GM23338 (cell line): ENCODE measurements around the gene FXN. TPM values are rescaled to one million over a fixed set of nuclear protein-coding genes. Genes with fewer than 3 reads are reported as not detected.
A peak's percentile ranks its signal among the peaks of the same experiment; 100 is the strongest.

Experiments used
- ATAC-seq: fragments of 200-7000 bp; cut with Tn5 transposase; 3 replicates; pipeline ENCODE4 v1.9.1; 2020
- DNase-seq: peaks from one replicate; pipeline ENCODE4 v3.0.0-alpha.2; 2015; ENCODE audit warnings: low spot score
- H2AFZ ChIP-seq: fragments of 200-600 bp; sonication (generic); 2 replicates; pipeline ENCODE4 v1.8.0; 2016; ENCODE audit warnings: antibody characterized with exemption, mild to moderate bottlenecking, moderate library complexity
- H3F3A ChIP-seq: fragments of 200-600 bp; sonication (generic); replicated peaks from 2 replicates; pipeline ENCODE4 v1.8.0; 2017; ENCODE audit warnings: antibody characterized with exemption, mixed run types, low read depth
- H3K27ac ChIP-seq: fragments of 200-600 bp; sonication (generic); 2 replicates; pipeline ENCODE4 v1.6.1; 2016; ENCODE audit warnings: low read depth
- H3K27me3 ChIP-seq: fragments of 200-600 bp; sonication (generic); 2 replicates; pipeline ENCODE4 v1.8.0; 2016; ENCODE audit warnings: mild to moderate bottlenecking, mixed run types, moderate library complexity; ENCODE audit not compliant: insufficient read depth
- H3K36me3 ChIP-seq: fragments of 200-600 bp; sonication (generic); 2 replicates; pipeline ENCODE4 v1.8.0; 2016; ENCODE audit warnings: mild to moderate bottlenecking; ENCODE audit not compliant: insufficient read depth
- H3K4me1 ChIP-seq: fragments of 200-600 bp; sonication (generic); 2 replicates; pipeline ENCODE4 v1.8.0; 2016; ENCODE audit warnings: mild to moderate bottlenecking, moderate library complexity; ENCODE audit not compliant: insufficient read depth
- H3K4me2 ChIP-seq: fragments of 200-600 bp; sonication (generic); 2 replicates; pipeline ENCODE4 v1.7.1; 2017; ENCODE audit warnings: mixed run types
- H3K4me3 ChIP-seq: fragments of 200-600 bp; sonication (generic); 2 replicates; pipeline ENCODE4 v1.6.1; 2016; ENCODE audit warnings: mixed run types
- H3K79me2 ChIP-seq: fragments of 200-600 bp; sonication (generic); replicated peaks from 2 replicates; pipeline ENCODE4 v1.8.0; 2017; ENCODE audit warnings: mild to moderate bottlenecking; ENCODE audit not compliant: insufficient read depth
- H3K9me2 ChIP-seq: fragments of 200-600 bp; sonication (generic); 2 replicates; pipeline ENCODE4 v1.8.0; 2017; ENCODE audit not compliant: insufficient read depth
- H4K20me1 ChIP-seq: fragments of 200-600 bp; sonication (generic); replicated peaks from 2 replicates; pipeline ENCODE4 v1.8.0; 2017; ENCODE audit warnings: mild to moderate bottlenecking; ENCODE audit not compliant: insufficient read depth
- H3K27ac Mint-ChIP-seq: 2 replicates; pipeline ENCODE4 v1.8.0; 2020; ENCODE audit warnings: inconsistent platforms, mild to moderate bottlenecking, moderate library complexity, mixed read lengths
- H3K27me3 Mint-ChIP-seq: 3 replicates; pipeline ENCODE4 v1.8.0; 2022; ENCODE audit warnings: low read depth, mild to moderate bottlenecking, moderate library complexity, mixed read lengths, inconsistent platforms; ENCODE audit not compliant: insufficient read depth, poor library complexity
- H3K36me3 Mint-ChIP-seq: 3 replicates; pipeline ENCODE4 v1.8.0; 2021; ENCODE audit warnings: low read depth, mild to moderate bottlenecking, inconsistent platforms, moderate library complexity, mixed read lengths
- H3K4me1 Mint-ChIP-seq: 3 replicates; pipeline ENCODE4 v1.8.0; 2020; ENCODE audit warnings: mild to moderate bottlenecking, inconsistent platforms, mixed read lengths
- H3K4me3 Mint-ChIP-seq: 3 replicates; pipeline ENCODE4 v1.8.0; 2021; ENCODE audit warnings: moderate library complexity, mild to moderate bottlenecking, inconsistent platforms, mixed read lengths
- H3K9me3 Mint-ChIP-seq: 3 replicates; pipeline ENCODE4 v1.8.0; 2020; ENCODE audit warnings: moderate library complexity, mild to moderate bottlenecking, inconsistent platforms, mixed read lengths
- CREB1 ChIP-seq: fragments of 250-450 bp; sonication (Bioruptor Pico); IDR thresholded peaks from 2 replicates; pipeline ENCODE4 v1.5.0; 2020; ENCODE audit warnings: low read depth, mild to moderate bottlenecking, moderate library complexity
- EZH2 ChIP-seq: fragments of 200-600 bp; sonication (generic); IDR thresholded peaks from one replicate; pipeline ENCODE4 v1.8.0; 2017; ENCODE audit warnings: antibody characterized with exemption, mild to moderate bottlenecking, low read depth; ENCODE audit not compliant: unreplicated experiment
- EZH2phosphoT487 ChIP-seq: fragments of 200-600 bp; sonication (generic); IDR thresholded peaks from one replicate; pipeline ENCODE4 v1.8.1; 2018; ENCODE audit warnings: antibody characterized with exemption; ENCODE audit not compliant: unreplicated experiment
- JUNB ChIP-seq: IDR thresholded peaks from one replicate; pipeline ENCODE4 v1.6.1; 2016; ENCODE audit warnings: antibody characterized with exemption; ENCODE audit not compliant: unreplicated experiment
- POLR2AphosphoS5 ChIP-seq: IDR thresholded peaks from 2 replicates; pipeline ENCODE4 v1.6.1; 2016; ENCODE audit warnings: antibody characterized with exemption, low read depth
- ZNF331 ChIP-seq: fragments of 250-450 bp; sonication (Bioruptor Pico); IDR thresholded peaks from 2 replicates; pipeline ENCODE4 v1.5.0; 2020; ENCODE audit warnings: low read depth, mild to moderate bottlenecking, moderate library complexity
- polyA plus RNA-seq: library from polyadenylated mRNA; unstranded; fragments of >200 nt; fragmentation: Nextera tagmentation; extraction: Ambion mirVana; gene quantifications from 2 replicates; pipeline ENCODE4 v1.2.1, GENCODE V29; 2016
- total RNA-seq: library from RNA; depleted of rRNA; stranded (reverse); fragments of >200 nt; shearing (Covaris generic); gene quantifications from 2 replicates; pipeline ENCODE4 v1.2.3, GENCODE V29; 2014
- TF ChIP-seq, protein P1 (sequence below): IDR thresholded peaks from 2 replicates; pipeline ENCODE4 v1.6.1; 2016; ENCODE audit warnings: antibody characterized with exemption
- TF ChIP-seq, protein P2 (sequence below): fragments of 250-450 bp; sonication (Bioruptor Pico); IDR thresholded peaks from 2 replicates; pipeline ENCODE4 v1.5.0; 2020; ENCODE audit warnings: mild to moderate bottlenecking, moderate library complexity
- TF ChIP-seq, protein P3 (sequence below), 2 experiments: fragments of 200-600 bp in 1 of 2; sonication (generic) in 1 of 2; conservative IDR thresholded peaks; 2 replicates each; pipeline versions ENCODE4 v1.5.1 to v1.6.1; 2016 to 2017; ENCODE audit warnings: antibody characterized with exemption in 2 of 2, low read depth in 2 of 2, mild to moderate bottlenecking in 2 of 2, moderate library complexity in 1 of 2

FXN gene
- total and polyA plus RNA-seq, 2 experiments from 2014 or later = 26.1 to 66.4 TPM

DNA sequence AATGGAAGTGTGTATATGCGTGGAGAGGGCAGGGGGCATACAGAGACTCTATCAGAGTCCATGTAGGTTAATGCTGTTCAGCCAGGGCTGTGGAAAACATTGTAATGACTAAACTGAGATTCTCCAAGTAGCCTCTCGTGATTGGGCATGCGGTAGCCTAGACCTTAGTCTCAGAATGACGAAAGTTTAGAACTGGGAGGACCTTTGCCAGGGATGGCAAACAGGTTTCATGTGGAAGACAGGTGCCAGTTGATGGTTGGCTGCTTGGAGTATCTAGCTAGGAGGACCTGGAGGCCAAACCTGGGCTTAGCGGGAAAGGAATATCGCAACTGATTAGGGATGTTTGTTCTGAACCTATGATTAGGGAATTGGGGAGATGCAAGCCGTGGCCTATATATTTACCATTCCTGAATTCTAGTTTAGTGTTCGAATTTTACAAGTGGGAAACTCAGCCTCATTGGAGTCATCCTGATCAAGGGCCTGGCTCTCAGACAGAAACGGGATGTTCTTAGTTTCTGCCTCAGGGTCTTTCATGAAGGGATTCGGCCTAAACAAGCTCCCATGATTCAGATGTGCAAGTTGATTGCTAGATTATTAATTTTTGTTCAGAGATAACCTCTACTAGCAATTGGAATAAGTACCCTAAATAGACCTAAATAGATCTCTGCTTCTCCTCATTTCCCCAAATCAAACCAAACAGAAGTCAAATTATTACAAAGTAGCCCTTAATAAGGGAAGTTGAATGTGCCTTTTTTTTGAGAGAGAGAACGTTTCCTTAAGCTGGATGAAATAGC, 111.7 kb downstream of the FXN start:
- Histone ChIP-seq H3K4me1 (no peaks in the 10 kb centered on the region), H3K79me2 (peaks cover 91% of the 10 kb centered on the region), H4K20me1 (no peaks in the 10 kb centered on the region; the same call in 1 of the 2 replicates), H3K4me2 (no peak overlapping the region), H3K36me3 (peaks cover 8% of the 10 kb centered on the region; the same call in 1 of the 2 replicates), H3K4me3 (no peak overlapping the region), H2AFZ (no peak overlapping the region), H3K27me3 (no peaks in the 10 kb centered on the region), H3K27ac (peak overlapping the region; percentile 65; the same call in 1 of the 2 replicates), H3F3A (0 out of 2 replicates have a peak, but pooled peaks cover 3% of the 10 kb centered on the region), H3K9me2 (no peaks in the 10 kb centered on the region)
- Mint-ChIP-seq H3K27me3 (no peaks in the 10 kb centered on the region), H3K9me3 (no peaks in the 10 kb centered on the region), H3K27ac (0 out of 2 replicates have a peak overlapping the region, but pooled peaks have one; percentile 33), H3K4me3 (no peak overlapping the region), H3K36me3 (peaks cover 20% of the 10 kb centered on the region), H3K4me1 (peaks cover 17% of the 10 kb centered on the region; the same call in 2 of the 3 replicates)
- TF ChIP-seq ZNF331 (CRISPR knock-in tag) (no peak), CREB1 (no peak), EZH2 (no peak), POLR2AphosphoS5 (no peak), EZH2phosphoT487 (no peak), JUNB (no peak)
- TF ChIP-seq, protein P1, sequence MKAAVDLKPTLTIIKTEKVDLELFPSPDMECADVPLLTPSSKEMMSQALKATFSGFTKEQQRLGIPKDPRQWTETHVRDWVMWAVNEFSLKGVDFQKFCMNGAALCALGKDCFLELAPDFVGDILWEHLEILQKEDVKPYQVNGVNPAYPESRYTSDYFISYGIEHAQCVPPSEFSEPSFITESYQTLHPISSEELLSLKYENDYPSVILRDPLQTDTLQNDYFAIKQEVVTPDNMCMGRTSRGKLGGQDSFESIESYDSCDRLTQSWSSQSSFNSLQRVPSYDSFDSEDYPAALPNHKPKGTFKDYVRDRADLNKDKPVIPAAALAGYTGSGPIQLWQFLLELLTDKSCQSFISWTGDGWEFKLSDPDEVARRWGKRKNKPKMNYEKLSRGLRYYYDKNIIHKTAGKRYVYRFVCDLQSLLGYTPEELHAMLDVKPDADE = no peak
- TF ChIP-seq, protein P2, sequence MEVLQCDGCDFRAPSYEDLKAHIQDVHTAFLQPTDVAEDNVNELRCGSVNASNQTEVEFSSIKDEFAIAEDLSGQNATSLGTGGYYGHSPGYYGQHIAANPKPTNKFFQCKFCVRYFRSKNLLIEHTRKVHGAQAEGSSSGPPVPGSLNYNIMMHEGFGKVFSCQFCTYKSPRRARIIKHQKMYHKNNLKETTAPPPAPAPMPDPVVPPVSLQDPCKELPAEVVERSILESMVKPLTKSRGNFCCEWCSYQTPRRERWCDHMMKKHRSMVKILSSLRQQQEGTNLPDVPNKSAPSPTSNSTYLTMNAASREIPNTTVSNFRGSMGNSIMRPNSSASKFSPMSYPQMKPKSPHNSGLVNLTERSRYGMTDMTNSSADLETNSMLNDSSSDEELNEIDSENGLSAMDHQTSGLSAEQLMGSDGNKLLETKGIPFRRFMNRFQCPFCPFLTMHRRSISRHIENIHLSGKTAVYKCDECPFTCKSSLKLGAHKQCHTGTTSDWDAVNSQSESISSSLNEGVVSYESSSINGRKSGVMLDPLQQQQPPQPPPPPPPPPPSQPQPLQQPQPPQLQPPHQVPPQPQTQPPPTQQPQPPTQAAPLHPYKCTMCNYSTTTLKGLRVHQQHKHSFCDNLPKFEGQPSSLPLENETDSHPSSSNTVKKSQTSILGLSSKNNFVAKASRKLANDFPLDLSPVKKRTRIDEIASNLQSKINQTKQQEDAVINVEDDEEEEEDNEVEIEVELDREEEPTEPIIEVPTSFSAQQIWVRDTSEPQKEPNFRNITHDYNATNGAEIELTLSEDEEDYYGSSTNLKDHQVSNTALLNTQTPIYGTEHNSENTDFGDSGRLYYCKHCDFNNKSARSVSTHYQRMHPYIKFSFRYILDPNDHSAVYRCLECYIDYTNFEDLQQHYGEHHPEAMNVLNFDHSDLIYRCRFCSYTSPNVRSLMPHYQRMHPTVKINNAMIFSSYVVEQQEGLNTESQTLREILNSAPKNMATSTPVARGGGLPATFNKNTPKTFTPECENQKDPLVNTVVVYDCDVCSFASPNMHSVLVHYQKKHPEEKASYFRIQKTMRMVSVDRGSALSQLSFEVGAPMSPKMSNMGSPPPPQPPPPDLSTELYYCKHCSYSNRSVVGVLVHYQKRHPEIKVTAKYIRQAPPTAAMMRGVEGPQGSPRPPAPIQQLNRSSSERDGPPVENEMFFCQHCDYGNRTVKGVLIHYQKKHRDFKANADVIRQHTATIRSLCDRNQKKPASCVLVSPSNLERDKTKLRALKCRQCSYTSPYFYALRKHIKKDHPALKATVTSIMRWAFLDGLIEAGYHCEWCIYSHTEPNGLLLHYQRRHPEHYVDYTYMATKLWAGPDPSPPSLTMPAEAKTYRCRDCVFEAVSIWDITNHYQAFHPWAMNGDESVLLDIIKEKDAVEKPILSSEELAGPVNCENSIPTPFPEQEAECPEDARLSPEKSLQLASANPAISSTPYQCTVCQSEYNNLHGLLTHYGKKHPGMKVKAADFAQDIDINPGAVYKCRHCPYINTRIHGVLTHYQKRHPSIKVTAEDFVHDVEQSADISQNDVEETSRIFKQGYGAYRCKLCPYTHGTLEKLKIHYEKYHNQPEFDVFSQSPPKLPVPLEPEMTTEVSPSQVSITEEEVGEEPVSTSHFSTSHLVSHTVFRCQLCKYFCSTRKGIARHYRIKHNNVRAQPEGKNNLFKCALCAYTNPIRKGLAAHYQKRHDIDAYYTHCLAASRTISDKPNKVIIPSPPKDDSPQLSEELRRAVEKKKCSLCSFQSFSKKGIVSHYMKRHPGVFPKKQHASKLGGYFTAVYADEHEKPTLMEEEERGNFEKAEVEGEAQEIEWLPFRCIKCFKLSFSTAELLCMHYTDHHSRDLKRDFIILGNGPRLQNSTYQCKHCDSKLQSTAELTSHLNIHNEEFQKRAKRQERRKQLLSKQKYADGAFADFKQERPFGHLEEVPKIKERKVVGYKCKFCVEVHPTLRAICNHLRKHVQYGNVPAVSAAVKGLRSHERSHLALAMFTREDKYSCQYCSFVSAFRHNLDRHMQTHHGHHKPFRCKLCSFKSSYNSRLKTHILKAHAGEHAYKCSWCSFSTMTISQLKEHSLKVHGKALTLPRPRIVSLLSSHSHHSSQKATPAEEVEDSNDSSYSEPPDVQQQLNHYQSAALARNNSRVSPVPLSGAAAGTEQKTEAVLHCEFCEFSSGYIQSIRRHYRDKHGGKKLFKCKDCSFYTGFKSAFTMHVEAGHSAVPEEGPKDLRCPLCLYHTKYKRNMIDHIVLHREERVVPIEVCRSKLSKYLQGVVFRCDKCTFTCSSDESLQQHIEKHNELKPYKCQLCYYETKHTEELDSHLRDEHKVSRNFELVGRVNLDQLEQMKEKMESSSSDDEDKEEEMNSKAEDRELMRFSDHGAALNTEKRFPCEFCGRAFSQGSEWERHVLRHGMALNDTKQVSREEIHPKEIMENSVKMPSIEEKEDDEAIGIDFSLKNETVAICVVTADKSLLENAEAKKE (CRISPR knock-in tag) = no peak
- TF ChIP-seq, protein P3, sequence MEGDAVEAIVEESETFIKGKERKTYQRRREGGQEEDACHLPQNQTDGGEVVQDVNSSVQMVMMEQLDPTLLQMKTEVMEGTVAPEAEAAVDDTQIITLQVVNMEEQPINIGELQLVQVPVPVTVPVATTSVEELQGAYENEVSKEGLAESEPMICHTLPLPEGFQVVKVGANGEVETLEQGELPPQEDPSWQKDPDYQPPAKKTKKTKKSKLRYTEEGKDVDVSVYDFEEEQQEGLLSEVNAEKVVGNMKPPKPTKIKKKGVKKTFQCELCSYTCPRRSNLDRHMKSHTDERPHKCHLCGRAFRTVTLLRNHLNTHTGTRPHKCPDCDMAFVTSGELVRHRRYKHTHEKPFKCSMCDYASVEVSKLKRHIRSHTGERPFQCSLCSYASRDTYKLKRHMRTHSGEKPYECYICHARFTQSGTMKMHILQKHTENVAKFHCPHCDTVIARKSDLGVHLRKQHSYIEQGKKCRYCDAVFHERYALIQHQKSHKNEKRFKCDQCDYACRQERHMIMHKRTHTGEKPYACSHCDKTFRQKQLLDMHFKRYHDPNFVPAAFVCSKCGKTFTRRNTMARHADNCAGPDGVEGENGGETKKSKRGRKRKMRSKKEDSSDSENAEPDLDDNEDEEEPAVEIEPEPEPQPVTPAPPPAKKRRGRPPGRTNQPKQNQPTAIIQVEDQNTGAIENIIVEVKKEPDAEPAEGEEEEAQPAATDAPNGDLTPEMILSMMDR (conservative IDR thresholded peaks at IDR 0.05; ENCODE audit: low read depth in 2 of 2) = no peak
- DNase-seq = no peak
- no peak for ATAC-seq
